T-helper 17 cell (primary cell): ENCODE measurements around the gene VCL. TPM values are rescaled to one million over a fixed set of nuclear protein-coding genes. Genes with fewer than 3 reads are reported as not detected.
"Not testable (repeated sequence)": the region's sequence is repeated elsewhere in the genome, so short reads cannot be mapped to it uniquely, and the experiment has no call there.

Source experiments
- ATAC-seq: fragments of 150-1000 bp; cut with Tn5 transposase; 2 replicates; pipeline ENCODE4 v1.10.0; 2021; ENCODE audit warnings: mild to moderate bottlenecking, moderate library complexity
- DNase-seq, 3 donors: peaks; one replicate each; pipeline versions ENCODE4 v3.0.0 to v3.0.0-alpha.2; 2020 to 2021
- H3K9me3 ChIP-seq: one replicate; pipeline ENCODE4 v1.7.0; 2013; ENCODE audit warnings: low read length, mild to moderate bottlenecking; ENCODE audit not compliant: control insufficient read depth, poor library complexity, severe bottlenecking
- H3K27ac Mint-ChIP-seq: one replicate; pipeline ENCODE4 v1.8.0; 2022; ENCODE audit warnings: mild to moderate bottlenecking, moderate library complexity, mixed read lengths
- H3K27me3 Mint-ChIP-seq: one replicate; pipeline ENCODE4 v1.8.0; 2022; ENCODE audit warnings: mixed read lengths
- H3K36me3 Mint-ChIP-seq: one replicate; pipeline ENCODE4 v1.8.0; 2022; ENCODE audit warnings: low read depth, mixed read lengths
- H3K4me1 Mint-ChIP-seq: one replicate; pipeline ENCODE4 v1.8.0; 2022; ENCODE audit warnings: mild to moderate bottlenecking, mixed read lengths
- H3K4me3 Mint-ChIP-seq: one replicate; pipeline ENCODE4 v1.8.0; 2022; ENCODE audit warnings: mild to moderate bottlenecking, moderate library complexity, mixed read lengths
- total RNA-seq, 4 donors: library from RNA in 2 of 4; stranded (reverse) in 2 of 4; gene quantifications; one replicate each; pipeline ENCODE4 v1.2.3 and lab custom pipeline; 2022 to 2026

Gene VCL
- total RNA-seq, 2 donors from 2014 or later = 79.1 to 245 TPM

DNA sequence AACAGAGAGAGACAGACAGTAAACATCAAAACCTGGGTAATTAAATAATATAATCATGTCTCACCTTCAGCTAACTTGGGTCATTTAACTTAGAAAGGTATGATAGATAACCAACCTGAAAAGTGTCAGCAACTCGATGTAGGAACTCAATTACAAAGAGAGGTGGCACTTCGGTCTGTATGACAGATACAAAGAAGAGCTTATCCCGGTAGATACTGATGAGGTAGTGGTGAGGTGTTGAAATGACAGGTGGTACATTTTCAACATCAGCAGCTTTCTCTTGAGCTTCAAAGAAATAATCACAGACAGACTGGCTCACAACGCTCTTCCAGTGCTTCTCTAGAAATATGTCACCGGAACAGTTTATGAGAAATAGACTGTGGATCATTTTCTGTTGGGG, 140.1 kb downstream of the VCL start:
- H3K27ac Mint-ChIP-seq = peak overlapping the region; percentile 8
- DNase-seq = no peak

GRCh38 chr10:74138596-74138995, 140.7 kb downstream of the VCL start:
- H3K4me3 Mint-ChIP-seq, ATAC-seq, H3K4me1 Mint-ChIP-seq, H3K9me3 ChIP-seq, DNase-seq, H3K27ac Mint-ChIP-seq, H3K36me3 Mint-ChIP-seq, H3K27me3 Mint-ChIP-seq: not testable (repeated sequence)

More for the DNA sequence above, 140.1 kb downstream of the VCL start:
- no peaks in the 10 kb centered on the region for H3K27me3 Mint-ChIP-seq
- peaks cover 2% of the 10 kb centered on the region for H3K4me1 Mint-ChIP-seq
- no peak overlapping the region for H3K4me3 Mint-ChIP-seq
- H3K36me3 Mint-ChIP-seq = no peaks in the 10 kb centered on the region
- no peak for ATAC-seq
- H3K9me3 ChIP-seq = no peaks in the 10 kb centered on the region

- ATAC-seq (no peak), DNase-seq (no peak)
- no peaks in the 10 kb centered on the region for H3K9me3 ChIP-seq
- H3K36me3 Mint-ChIP-seq = no peaks in the 10 kb centered on the region
- no peak overlapping the region for H3K4me3 Mint-ChIP-seq
- H3K27me3 Mint-ChIP-seq = no peaks in the 10 kb centered on the region
- no peak overlapping the region for H3K27ac Mint-ChIP-seq
- H3K4me1 Mint-ChIP-seq = peaks cover 2% of the 10 kb centered on the region
Measured at GRCh38 chr10:74139981-74140380, 142.1 kb downstream of the VCL start.

DNA sequence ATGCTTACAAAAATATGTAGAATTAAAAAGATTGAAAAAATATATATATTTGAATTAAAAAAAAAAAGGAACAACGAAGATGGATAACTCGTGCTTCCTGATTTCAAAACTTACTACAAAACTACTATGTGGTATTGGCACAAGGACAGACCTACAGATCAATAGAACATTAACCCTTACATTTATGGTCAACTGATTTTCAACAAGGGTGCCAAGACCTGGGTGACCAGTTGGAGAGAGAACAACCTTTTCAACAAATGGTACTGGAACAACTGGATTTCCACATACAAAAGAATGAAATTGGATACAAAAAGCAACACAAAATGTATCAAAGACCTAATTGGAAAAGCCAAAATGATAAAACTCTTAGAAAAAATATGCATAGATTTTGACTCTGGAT, 142.6 kb downstream of the VCL start:
- no peak for DNase-seq
- H3K36me3 Mint-ChIP-seq = no peaks in the 10 kb centered on the region
- H3K9me3 ChIP-seq = no peaks in the 10 kb centered on the region

GRCh38 chr10:74145133-74145532, 147.2 kb downstream of the VCL start:
- H3K36me3 Mint-ChIP-seq = peaks cover 3% of the 10 kb centered on the region
- ATAC-seq (no peak), DNase-seq (no peak)
- no peaks in the 10 kb centered on the region for H3K27me3 Mint-ChIP-seq
- H3K4me1 Mint-ChIP-seq = peaks cover 18% of the 10 kb centered on the region
- peak overlapping the region; percentile 69 for H3K27ac Mint-ChIP-seq
- H3K4me3 Mint-ChIP-seq = no peak overlapping the region
- H3K9me3 ChIP-seq = no peaks in the 10 kb centered on the region

More for the DNA sequence above, 142.6 kb downstream of the VCL start:
- Mint-ChIP-seq H3K4me1 (peaks cover 3% of the 10 kb centered on the region), H3K4me3 (no peak overlapping the region), H3K27ac (no peak overlapping the region), H3K27me3 (no peaks in the 10 kb centered on the region)
- ATAC-seq = no peak

GRCh38 chr10:74146980-74147379, 149.1 kb downstream of the VCL start:
- peaks cover 16% of the 10 kb centered on the region for H3K4me1 Mint-ChIP-seq
- not testable (repeated sequence) for ATAC-seq, DNase-seq, H3K4me3 Mint-ChIP-seq, H3K36me3 Mint-ChIP-seq, H3K27me3 Mint-ChIP-seq, H3K27ac Mint-ChIP-seq, H3K9me3 ChIP-seq

- Mint-ChIP-seq H3K27me3 (no peaks in the 10 kb centered on the region), H3K4me1 (peaks cover 35% of the 10 kb centered on the region), H3K27ac (no peak within 1 kb of the TSS), H3K36me3 (peaks cover 3% of the 10 kb centered on the region), H3K4me3 (no peak within 1 kb of the TSS)
- DNase-seq = peak; percentile 70 to 81 (median 73)
- ATAC-seq = peak; percentile 71
- H3K9me3 ChIP-seq = no peaks in the 10 kb centered on the region
Measured at GRCh38 chr10:74150204-74150989, 152.5 kb downstream of the VCL start, which contains the start of gene AP3M1. AP3M1 (minus strand) TSS chr10:74150828; CDS start chr10:74138379, 12,449 bp downstream.

DNA sequence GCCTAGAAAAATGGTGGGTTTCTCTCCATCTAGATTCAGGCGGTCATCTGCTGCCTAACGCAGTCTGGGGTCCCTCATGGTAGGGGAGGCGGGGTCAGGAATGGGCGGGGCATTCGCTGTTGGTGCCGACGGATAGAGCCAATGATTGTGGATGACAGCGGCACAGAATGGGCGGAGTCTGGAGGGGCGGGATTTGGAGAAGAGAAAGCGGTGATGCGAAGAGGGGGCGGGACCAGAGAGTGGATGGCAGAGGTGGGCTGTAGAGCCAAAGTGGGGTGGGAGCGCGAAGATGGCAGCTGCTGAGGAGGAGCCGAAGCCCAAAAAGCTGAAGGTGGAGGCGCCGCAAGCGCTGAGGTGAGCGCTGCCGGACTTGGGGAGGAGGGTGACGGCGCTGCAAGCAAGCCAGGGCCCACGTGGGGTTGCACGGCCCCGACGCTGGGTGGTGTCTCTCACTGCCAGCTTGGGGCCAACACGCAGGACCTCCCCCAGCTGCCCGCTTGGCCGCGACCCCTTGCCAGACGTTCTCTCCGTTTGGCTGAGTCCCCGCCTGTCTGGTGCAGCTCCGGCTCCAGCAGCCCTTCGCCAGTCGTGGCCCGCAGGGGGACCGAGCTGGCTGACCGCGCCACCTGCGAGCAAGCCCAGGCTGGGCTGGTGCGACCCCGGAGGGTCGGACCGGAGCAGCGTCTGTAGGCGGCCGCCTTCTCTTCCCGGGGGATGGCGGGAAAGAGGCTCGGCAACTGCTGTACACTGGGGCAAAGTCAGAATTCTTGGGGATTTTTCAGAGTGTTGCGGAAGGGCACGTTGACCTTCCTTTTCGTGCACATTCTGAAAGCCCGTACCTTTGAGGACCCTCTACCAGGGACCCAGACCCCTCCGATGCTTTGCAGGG, 153.3 kb downstream of the VCL start, which contains the start of gene ADK:
ADK (plus strand) TSS at position 232 of the 889 bp plus-strand sequence; CDS start at position 290, 58 bp downstream.
- Mint-ChIP-seq H3K27me3 (no peaks in the 10 kb centered on the region), H3K4me1 (peaks cover 30% of the 10 kb centered on the region), H3K36me3 (peaks cover 3% of the 10 kb centered on the region), H3K27ac (no peak within 1 kb of the TSS), H3K4me3 (no peak within 1 kb of the TSS)
- DNase-seq (peak; percentile 98 to 100 (median 99)), ATAC-seq (peak; percentile 96)
- H3K9me3 ChIP-seq = no peaks in the 10 kb centered on the region

- Mint-ChIP-seq H3K4me1 (peaks cover 27% of the 10 kb centered on the region), H3K27me3 (no peaks in the 10 kb centered on the region), H3K36me3 (peaks cover 3% of the 10 kb centered on the region), H3K4me3 (no peak overlapping the region), H3K27ac (peak overlapping the region; percentile 4)
- no peaks in the 10 kb centered on the region for H3K9me3 ChIP-seq
- DNase-seq (no peak), ATAC-seq (no peak)
Measured at GRCh38 chr10:74151879-74152722, 154.2 kb downstream of the VCL start.

GRCh38 chr10:74153123-74153522, 155.2 kb downstream of the VCL start:
- no peaks in the 10 kb centered on the region for H3K9me3 ChIP-seq
- Mint-ChIP-seq H3K27ac (peak overlapping the region; percentile 4), H3K36me3 (no peaks in the 10 kb centered on the region), H3K4me3 (no peak overlapping the region), H3K27me3 (no peaks in the 10 kb centered on the region), H3K4me1 (peaks cover 23% of the 10 kb centered on the region)
- ATAC-seq (no peak), DNase-seq (no peak)

GRCh38 chr10:74153676-74154075, 155.8 kb downstream of the VCL start:
- no peaks in the 10 kb centered on the region for H3K9me3 ChIP-seq
- H3K36me3 Mint-ChIP-seq = no peaks in the 10 kb centered on the region
- no peak for DNase-seq
- no peak for ATAC-seq
- peak overlapping the region; percentile 4 for H3K27ac Mint-ChIP-seq
- no peak overlapping the region for H3K4me3 Mint-ChIP-seq
- H3K4me1 Mint-ChIP-seq = peaks cover 22% of the 10 kb centered on the region
- no peaks in the 10 kb centered on the region for H3K27me3 Mint-ChIP-seq

- peaks cover 28% of the 10 kb centered on the region for H3K4me1 Mint-ChIP-seq
- DNase-seq (no peak), ATAC-seq (no peak)
- H3K36me3 Mint-ChIP-seq = peaks cover 2% of the 10 kb centered on the region
- peak overlapping the region; percentile 16 for H3K27ac Mint-ChIP-seq
- H3K9me3 ChIP-seq = no peaks in the 10 kb centered on the region
- no peak overlapping the region for H3K4me3 Mint-ChIP-seq
- H3K27me3 Mint-ChIP-seq = no peaks in the 10 kb centered on the region
Measured at GRCh38 chr10:74156919-74157289, 159.0 kb downstream of the VCL start.
